IPS-18c (cell line): ENCODE data around the gene ELOVL6.
"Not testable (repeated sequence)": the region's sequence is repeated elsewhere in the genome, so short reads cannot be mapped to it uniquely, and the experiment has no call there.

Experiments used
- H3K4me3 ChIP-seq: 2 replicates; pipeline ENCODE4 v1.7.0; 2013; ENCODE audit warnings: low read depth, mild to moderate bottlenecking, low read length, moderate library complexity; ENCODE audit not compliant: insufficient read depth
- H3K9me3 ChIP-seq: one replicate; pipeline ENCODE4 v1.6.1; 2013; ENCODE audit warnings: mild to moderate bottlenecking, low read length, moderate library complexity; ENCODE audit not compliant: control insufficient read depth, insufficient read depth

ELOVL6 gene

DNA sequence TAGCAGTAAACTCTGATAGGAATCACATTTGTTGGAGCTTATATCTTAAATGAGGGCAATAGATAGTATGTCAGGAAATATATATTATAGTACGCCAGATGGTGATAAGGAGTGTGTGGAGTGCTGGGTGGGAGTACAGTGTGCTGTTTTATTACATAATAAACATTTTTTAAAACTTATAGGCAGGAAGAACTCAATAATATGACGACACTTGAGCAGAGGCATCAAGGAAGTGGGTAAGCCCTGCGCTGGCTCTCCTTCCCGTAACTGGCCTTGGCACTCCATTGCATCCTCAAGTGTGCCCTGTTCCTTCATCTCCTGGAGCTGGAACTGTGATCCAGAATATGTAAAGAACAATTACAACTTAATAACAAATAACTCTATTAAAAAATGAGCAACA is 123.8 kb downstream of the ELOVL6 start:
- H3K4me3 ChIP-seq = no peak overlapping the region
- no peaks in the 10 kb centered on the region for H3K9me3 ChIP-seq

- no peaks in the 10 kb centered on the region for H3K9me3 ChIP-seq
- H3K4me3 ChIP-seq = no peak overlapping the region
Observed at GRCh38 chr4:110073053-110073845, 125.2 kb downstream of the ELOVL6 start.

- Histone ChIP-seq H3K4me3 (no peak overlapping the region), H3K9me3 (no peaks in the 10 kb centered on the region)
Observed at GRCh38 chr4:110071466-110071865, 126.9 kb downstream of the ELOVL6 start.

- H3K9me3 ChIP-seq = no peaks in the 10 kb centered on the region
Observed at GRCh38 chr4:110068248-110068647, 130.2 kb downstream of the ELOVL6 start.

GRCh38 chr4:110064934-110065333 is 133.5 kb downstream of the ELOVL6 start:
- Histone ChIP-seq H3K9me3 (no peaks in the 10 kb centered on the region), H3K4me3 (no peak overlapping the region)

More at GRCh38 chr4:110068248-110068647, 130.2 kb downstream of the ELOVL6 start:
- H3K4me3 ChIP-seq = no peak overlapping the region

- H3K4me3 ChIP-seq = no peak overlapping the region
- H3K9me3 ChIP-seq = no peaks in the 10 kb centered on the region
Observed at GRCh38 chr4:110064295-110064694, 134.1 kb downstream of the ELOVL6 start.

DNA sequence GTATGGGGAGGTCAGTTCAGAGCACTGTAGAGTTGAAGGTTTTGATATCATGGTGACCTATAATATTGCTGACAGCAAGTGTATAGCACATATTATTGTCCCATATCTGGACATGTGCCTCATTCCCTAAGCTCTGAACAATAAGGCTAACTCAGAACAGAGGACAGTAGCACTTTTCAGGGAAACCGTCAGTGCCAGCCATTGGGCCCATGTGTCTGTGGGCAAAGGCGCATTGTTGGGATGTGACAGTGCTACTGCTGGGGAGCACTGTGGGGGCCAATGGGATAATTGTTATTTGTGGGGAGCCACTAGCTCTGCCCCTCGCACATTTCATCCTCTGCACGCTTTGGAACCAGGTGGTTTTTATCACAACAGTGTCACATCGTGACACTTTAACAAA is 136.2 kb downstream of the ELOVL6 start:
- no peak overlapping the region for H3K4me3 ChIP-seq
- H3K9me3 ChIP-seq = no peaks in the 10 kb centered on the region

DNA sequence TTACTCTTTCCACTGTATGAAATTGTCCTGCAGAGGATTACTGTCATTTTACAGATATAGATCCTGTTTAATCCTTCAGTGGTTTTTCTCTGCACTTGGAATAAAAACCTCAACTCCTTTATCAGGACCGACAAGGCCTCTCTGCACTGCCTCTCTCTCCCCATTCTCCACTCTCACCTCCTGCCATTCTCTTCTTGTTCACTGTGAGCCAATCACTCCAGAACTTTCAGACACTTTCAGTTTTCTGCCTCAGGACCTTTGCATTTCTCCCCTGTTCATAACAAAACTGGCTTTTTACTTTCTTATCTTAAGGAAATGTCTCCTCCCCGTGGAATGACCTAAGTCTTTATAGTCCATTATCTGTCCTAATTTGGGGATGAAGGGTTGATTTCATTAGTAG is 137.3 kb downstream of the ELOVL6 start:
- no peak overlapping the region for H3K4me3 ChIP-seq

DNA sequence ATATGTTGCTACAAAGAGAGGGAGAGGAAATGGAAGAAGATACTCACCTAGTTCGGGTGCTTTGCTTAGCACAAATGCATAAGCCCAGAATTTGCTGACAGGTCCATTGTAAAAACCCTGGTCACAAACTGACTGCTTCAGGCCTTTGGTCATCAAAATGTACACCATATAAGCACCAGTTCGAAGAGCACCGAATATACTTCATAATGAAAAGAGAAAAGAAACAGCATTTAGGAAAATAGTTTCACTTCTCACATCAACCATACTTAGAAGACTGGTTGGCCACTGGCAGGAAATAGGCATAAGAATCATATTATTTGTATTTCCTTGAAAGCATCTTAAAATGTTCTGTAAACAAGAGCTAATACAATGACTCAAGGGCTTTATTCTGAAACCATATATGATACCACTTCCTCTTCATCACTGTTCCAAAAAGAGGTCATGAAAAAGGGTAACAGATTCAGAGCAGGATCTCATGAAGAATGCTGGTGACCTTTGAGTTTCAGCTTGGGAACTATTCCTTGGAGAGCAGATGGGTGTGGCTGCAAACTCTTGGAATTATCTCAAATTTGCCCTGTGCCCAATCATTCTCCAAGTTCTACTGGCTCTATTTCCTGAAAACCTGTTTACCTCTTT is 138.7 kb downstream of the ELOVL6 start:
- Histone ChIP-seq H3K9me3 (no peaks in the 10 kb centered on the region), H3K4me3 (no peak overlapping the region)

More for the DNA sequence above, 137.3 kb downstream of the ELOVL6 start:
- H3K9me3 ChIP-seq = no peaks in the 10 kb centered on the region

- Histone ChIP-seq H3K4me3 (no peak overlapping the region), H3K9me3 (no peaks in the 10 kb centered on the region)
Observed at GRCh38 chr4:110058677-110059076, 139.7 kb downstream of the ELOVL6 start.

DNA sequence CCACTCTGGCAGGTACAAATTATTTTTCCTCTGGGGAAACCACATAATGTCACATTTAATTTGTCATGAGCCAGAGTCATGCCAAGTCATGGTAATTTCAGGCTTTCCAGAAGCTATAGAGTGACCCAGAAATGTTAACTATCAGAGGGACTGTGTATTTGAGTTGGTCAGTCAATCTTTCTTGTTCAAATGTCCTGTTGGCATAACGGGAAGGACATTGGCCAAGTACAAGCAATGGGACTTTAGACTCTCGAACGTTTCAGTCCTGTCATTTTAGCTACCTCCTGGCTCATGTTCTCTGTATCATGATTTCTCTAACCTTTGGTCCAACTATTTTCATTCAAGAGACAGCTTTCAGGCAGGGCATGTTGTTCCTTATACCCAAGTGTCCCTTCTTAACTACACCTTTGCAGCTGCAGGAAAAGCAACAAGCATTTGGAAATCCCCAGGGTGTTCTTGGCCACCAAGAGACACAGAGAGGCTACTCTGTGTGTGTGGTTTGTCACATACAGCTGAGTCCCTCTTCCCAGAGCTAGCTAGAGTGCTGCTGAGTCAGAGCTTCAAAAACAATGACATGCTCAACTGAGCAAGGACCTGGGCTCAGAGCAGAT is 143.2 kb downstream of the ELOVL6 start:
- Histone ChIP-seq H3K4me3 (no peak overlapping the region), H3K9me3 (no peaks in the 10 kb centered on the region)

- H3K4me3 ChIP-seq = no peak overlapping the region
Observed at GRCh38 chr4:110049951-110050925, 148.2 kb downstream of the ELOVL6 start.

GRCh38 chr4:110046588-110047049 is 151.8 kb downstream of the ELOVL6 start:
- Histone ChIP-seq H3K9me3 (no peaks in the 10 kb centered on the region), H3K4me3 (no peak overlapping the region)

More at GRCh38 chr4:110049951-110050925, 148.2 kb downstream of the ELOVL6 start:
- H3K9me3 ChIP-seq = no peaks in the 10 kb centered on the region

GRCh38 chr4:110042545-110043517 is 155.6 kb downstream of the ELOVL6 start:
- Histone ChIP-seq H3K9me3 (no peaks in the 10 kb centered on the region), H3K4me3 (no peak overlapping the region)

- H3K4me3 ChIP-seq = no peak overlapping the region
- no peaks in the 10 kb centered on the region for H3K9me3 ChIP-seq
Observed at GRCh38 chr4:110041735-110042134, 156.7 kb downstream of the ELOVL6 start.

DNA sequence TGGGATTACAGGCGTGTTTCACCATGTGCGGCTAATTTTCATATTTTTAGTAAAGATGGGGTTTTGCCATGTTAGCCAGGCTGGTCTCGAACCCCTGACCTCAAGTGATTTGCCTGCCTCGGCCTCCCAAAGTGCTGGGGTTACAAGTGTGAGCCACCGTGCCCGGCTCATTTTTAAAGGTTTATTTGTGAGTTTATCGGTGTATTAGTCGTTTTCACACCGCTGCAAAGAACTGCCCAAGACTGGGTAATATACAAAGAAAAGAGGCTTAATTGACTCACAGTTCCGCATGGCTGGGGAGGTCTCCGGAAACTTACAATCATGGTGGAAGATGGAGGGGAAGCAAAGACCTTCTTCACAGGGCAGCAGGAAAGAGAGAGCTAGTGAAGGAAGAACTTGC is 159.3 kb downstream of the ELOVL6 start:
- not testable (repeated sequence) for H3K4me3 ChIP-seq, H3K9me3 ChIP-seq
